ENCODE measurements around the gene NPAS3.

NPAS3 gene

DNA sequence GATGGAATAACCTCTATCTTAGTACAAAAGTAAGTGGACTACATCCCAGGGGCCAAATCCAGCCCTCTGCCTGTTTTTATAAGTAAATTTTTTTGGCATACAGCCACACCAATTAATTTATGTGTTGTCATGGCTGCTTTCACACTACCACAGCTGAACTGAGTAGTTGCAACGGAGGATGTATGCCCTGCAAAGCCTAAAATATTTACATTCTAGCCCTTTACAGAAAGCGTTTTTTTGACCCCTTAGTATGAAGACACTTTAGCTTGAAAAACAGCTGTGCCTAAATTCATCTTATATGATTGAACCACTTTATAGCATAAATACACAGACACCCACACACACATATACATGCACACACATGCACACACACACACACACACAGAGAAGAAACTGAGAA lies 510.6 kb downstream of the NPAS3 start:
- DNase-seq (ENCODE audit: low spot score) = no peak

- no peak for DNase-seq (ENCODE audit: low spot score)
These were observed 511.2 kb downstream of the NPAS3 start for GRCh38 chr14:33449703-33450395.

GRCh38 chr14:33450416-33450815 lies 511.7 kb downstream of the NPAS3 start:
- DNase-seq (ENCODE audit: low spot score) = no peak

DNA sequence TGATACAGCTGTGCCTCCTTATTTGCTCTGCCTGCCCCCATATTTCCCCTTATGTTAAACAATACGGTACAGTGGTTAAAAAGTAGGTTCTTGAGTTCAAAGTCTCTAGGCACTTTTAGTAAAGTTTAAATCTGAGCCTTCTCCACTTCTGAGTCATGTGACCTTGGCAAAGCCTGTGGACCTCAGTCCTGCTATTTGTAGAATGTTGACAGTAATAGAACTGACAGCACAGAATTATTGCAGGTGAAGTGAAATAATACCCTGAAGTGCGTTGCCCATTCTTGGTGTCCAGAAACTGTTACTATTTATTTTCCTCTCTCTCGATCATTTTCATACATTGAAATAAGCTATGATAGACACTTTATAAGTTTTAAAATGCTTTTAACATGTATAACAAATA lies 512.5 kb downstream of the NPAS3 start:
- DNase-seq (ENCODE audit: low spot score) = no peak

- no peak for DNase-seq (ENCODE audit: low spot score)
These were observed 514.3 kb downstream of the NPAS3 start for GRCh38 chr14:33452995-33453394.

DNA sequence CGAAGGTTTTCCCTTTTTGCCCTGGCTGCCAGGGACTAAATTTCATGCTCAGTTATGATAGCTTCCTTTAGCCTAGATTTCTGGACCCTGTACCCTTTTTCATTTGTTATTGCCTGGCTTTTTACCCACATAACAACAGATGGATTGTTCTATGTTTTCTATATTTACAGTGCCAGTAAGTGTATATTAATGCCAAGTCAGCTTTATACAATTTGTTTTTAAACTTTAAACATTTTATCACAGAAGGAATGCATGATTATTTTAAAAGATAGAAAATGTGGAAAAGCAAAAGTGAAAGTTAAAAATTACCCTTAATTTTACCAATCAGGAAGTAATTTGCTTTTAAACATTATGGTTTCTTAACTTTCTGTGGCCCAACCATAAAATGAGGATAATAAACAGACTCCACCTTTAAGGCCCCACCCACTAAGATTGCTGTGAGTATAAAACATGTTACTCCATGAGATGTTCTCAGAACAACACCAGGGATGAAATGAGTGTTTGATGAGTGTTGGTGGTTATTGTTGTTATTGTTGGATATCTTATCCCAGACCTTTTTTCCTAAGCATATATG lies 515.4 kb downstream of the NPAS3 start:
- DNase-seq (ENCODE audit: low spot score) = no peak

DNA sequence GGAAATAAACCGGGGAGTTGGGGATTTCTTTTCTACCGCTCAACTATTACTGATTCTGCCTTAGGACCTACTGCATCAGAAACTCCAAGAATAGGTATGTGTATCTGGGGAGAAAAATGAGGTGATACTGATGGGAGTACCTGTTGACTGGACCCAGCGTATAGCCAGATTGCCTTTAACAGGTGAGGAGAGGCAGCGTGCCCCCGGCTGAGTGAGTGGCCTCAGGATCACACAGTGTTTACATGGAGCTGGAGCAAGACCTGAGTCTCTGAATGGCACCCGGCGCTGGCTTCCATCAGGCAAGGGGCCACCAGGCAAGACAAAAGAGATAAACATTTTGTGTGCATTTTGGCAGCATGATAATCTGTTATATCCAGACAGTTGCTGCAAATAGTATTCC lies 516.0 kb downstream of the NPAS3 start:
- DNase-seq (ENCODE audit: low spot score) = no peak

- DNase-seq (ENCODE audit: low spot score) = no peak
These were observed 517.1 kb downstream of the NPAS3 start for GRCh38 chr14:33455654-33456345.

- DNase-seq (ENCODE audit: low spot score) = no peak
These were observed 518.3 kb downstream of the NPAS3 start for GRCh38 chr14:33457021-33457420.

DNA sequence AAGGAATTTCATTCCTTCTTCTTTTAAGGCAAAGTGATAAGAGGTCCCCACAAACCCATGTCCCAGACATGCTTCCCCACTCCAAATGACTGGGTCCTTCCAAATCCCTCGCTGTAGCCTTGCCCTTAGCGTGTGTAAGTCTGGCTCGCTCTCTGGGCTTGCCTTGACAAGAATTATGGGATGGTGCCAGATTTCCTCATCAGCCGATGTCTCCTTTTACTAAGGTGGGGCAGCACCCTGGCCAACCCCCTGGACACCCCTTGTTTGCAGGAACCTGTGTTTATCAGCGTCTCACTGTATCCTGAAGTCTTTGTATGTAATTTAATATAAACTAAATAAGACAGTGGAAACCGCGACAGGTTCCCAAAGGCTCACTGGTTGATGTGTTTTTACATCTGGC lies 518.9 kb downstream of the NPAS3 start:
- DNase-seq (ENCODE audit: low spot score) = no peak

GRCh38 chr14:33460164-33460563 lies 521.5 kb downstream of the NPAS3 start:
- DNase-seq (ENCODE audit: low spot score) = no peak

DNA sequence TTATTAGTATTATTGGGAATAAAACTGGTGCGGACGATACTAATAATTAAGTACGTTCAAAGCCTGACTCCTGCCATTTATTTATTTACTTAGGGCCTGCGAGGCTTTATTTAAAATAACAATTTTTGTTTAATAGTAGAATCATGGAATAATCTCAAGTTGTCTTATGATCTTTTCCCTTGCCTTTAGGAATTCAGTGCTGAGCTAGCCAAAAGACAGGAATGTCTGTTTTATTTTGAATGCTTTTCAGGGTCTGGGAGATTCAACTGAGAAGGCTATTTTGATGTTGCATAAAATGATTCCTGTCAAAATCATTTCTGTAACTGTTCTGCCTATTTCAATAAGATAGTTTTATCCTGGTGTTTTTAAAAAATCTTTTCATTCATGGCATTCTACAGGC lies 522.4 kb downstream of the NPAS3 start:
- no peak for DNase-seq (ENCODE audit: low spot score)

GRCh38 chr14:33463731-33464130 lies 525.1 kb downstream of the NPAS3 start:
- no peak for DNase-seq (ENCODE audit: low spot score)

DNA sequence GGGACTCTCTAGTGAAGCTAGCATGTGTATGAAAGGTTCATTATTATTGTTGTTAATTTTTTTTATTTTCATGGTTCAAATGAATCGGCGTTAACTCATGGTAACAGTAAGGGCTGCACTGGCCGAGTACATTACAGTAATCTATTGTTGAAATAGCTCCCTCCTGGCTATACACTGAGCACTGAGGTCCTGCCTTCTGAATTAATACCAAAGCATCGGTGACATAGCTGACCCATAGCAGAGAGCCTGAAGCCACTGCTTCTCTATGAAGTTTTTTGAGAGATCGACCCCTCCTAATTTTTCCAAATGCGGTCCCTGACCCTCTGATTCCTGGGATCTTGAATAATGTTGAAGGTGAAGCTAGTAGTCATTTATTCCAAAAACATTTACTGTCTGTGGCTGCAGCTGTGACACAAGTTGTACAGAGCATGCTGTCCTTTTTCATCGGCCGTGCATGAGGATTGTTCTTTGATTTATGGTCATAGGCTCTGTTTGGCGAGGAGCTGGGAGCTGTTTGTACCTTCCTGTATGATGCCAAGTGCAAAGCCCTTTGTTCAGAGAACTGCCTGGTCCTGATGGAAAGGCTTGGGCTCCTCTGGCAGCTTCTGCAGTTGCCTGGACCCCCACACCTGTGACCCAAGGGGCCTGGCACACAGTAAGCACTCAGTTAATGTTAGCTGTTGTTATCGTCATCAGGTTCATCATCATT lies 525.7 kb downstream of the NPAS3 start:
- DNase-seq (ENCODE audit: low spot score) = no peak

- no peak for DNase-seq (ENCODE audit: low spot score)
These were observed 527.4 kb downstream of the NPAS3 start for GRCh38 chr14:33465846-33466700.

- no peak for DNase-seq (ENCODE audit: low spot score)
These were observed 529.3 kb downstream of the NPAS3 start for GRCh38 chr14:33467971-33468370.

GRCh38 chr14:33469898-33470297 lies 531.2 kb downstream of the NPAS3 start:
- DNase-seq (ENCODE audit: low spot score) = no peak

DNA sequence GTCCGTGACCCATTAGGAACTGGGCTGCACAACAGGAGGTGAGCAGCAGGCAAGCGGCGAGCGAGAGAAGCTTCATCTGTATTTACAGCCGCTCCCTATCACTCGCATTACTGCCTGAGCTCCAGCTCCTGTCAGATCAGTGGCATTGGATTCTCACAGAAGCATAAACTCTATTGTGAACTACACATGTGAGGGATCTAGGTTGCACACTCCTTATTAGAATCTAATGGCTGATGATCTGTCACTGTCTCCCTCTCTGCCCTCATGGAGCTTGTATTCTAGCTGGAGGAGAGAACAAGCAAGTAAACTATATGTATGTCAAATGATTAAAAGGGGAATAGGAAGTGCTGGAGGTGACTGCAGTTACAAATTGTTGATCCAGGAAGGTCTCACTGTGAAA lies 533.1 kb downstream of the NPAS3 start:
- no peak for DNase-seq (ENCODE audit: low spot score)

DNA sequence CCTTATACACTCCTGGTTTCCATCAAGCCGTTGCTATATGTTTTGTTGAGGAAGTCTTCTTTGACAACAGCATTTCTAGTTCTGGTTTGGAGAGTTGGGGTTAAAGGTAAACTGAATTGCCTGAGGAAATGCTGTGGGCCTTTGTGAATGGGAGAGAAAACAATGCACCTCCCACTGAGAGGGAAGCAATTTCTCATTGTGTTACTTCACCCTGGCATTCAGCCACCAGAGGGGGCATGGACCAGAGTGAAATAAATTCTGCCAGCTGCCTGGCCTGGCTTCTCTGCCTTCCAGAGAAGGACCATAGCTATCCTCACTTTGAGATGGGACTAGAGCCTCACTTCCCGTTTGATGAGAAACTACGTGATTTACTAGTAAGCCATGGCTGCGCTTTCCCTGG lies 536.9 kb downstream of the NPAS3 start:
- DNase-seq (ENCODE audit: low spot score) = peak; percentile 28

- no peak for DNase-seq (ENCODE audit: low spot score)
These were observed 539.1 kb downstream of the NPAS3 start for GRCh38 chr14:33477797-33478196.

- no peak for DNase-seq (ENCODE audit: low spot score)
These were observed 541.6 kb downstream of the NPAS3 start for GRCh38 chr14:33480071-33480886.

All from NAMALWA (cell line).